HG03064 (cell line): Measurements from ENCODE around the gene SLC24A1.
"Not testable (repeated sequence)": the region's sequence is repeated elsewhere in the genome, so short reads cannot be mapped to it uniquely, and the experiment has no call there.

Experiments used
- ATAC-seq: cut with Tn5 transposase; IDR thresholded peaks from one replicate; pipeline ENCODE4 v1.9.1; 2021; ENCODE audit warnings: low read depth; ENCODE audit not compliant: unreplicated experiment

The SLC24A1 gene

DNA sequence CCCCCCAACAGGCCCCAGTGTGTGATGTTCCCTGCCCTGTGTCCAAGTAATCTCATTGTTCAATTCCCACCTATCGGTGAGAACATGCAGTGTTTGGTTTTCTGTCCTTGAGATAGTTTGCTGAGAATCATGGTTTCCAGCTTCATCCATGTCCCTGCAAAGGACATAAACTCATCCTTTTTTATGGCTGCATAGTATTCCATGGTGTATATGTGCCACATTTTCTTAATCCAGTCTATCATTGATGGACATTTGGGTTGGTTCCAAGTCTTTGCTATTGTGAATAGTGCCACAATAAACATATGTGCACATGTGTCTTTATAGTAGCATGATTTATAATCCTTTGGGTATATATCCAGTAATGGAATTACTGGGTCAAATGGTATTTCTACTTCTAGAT lies 5.9 kb upstream of the SLC24A1 start:
- ATAC-seq: not testable (repeated sequence)

DNA sequence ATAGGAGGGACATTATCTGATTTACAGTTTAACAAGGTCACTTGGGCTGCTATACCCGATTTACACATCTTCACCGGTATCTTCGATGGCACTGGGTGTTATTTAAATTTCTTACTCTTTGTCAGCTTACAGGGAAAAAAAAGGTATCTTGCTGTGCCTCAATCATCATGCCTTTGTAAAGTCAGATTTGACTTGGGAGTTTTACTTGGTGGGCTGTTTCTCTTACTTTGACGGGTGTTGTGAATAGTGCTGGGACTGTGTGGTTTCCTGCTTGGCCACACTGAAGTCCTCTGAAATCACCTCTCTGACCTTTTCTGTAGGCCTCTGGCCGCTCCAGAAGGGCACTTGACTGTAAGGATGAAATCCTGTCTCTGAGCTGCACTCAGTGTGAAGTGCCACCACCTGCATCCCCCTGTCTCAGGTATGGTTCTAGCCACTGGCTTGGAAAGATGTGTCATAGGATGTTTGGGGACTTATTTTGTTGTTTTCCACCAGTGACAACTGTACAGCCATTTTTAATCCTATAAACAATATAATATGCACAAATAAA lies 3.1 kb upstream of the SLC24A1 start:
- no peak for ATAC-seq

DNA sequence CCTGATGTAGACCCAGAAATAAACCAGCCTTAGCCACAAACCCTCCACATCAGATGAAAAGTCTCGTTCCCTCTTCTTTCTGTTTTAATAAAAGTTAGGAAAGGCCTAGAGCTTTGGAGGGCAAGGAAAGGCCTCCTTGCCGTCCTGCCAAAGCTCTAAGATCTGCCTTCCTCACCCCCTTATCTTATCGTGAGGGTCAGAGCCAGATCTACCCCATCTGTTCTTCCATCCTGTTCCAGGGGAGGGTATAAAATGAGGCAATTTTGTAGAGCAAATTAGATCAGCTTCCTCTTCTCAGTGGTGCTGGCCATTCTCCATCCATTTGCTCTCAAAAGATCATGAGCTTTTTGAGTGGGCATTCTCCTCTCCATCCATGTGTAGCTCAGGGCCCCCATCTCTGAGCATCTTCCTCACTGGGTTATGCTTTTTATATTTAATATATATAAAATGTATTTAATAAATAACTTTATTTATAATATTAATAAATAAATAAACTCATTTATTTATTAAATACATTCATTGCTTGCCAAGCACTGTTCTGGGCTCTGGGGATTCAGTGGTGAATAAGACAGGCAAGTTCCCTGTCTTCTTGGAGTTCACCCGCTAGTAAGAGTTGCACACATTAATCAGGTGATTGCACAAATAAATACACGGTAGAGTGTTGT lies 2.0 kb upstream of the SLC24A1 start:
- no peak for ATAC-seq

GRCh38 chr15:65620833-65621232 lies 905 bp upstream of the SLC24A1 start:
- ATAC-seq: no peak

DNA sequence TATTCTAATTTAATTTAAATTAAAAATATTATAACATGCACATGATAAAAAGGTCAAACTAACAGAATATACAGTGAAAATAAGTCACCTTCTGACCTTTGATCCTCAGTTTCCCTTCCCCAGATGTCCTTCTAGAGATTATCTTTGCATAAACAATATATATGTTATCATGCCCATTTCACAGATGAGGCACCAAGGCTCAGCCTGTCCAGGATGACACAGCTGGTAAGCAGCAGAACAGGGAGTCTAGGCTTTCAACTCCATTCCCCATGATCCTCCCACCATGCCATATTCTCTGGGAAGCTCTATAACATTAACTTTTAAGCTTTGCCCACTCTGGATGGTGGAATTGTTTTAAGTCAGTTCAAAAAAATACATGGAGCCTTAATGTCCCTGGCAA lies 1.4 kb downstream of the SLC24A1 start:
- no peak for ATAC-seq

- ATAC-seq: no peak
Observed at GRCh38 chr15:65626856-65627255, 5.1 kb downstream of the SLC24A1 start.

DNA sequence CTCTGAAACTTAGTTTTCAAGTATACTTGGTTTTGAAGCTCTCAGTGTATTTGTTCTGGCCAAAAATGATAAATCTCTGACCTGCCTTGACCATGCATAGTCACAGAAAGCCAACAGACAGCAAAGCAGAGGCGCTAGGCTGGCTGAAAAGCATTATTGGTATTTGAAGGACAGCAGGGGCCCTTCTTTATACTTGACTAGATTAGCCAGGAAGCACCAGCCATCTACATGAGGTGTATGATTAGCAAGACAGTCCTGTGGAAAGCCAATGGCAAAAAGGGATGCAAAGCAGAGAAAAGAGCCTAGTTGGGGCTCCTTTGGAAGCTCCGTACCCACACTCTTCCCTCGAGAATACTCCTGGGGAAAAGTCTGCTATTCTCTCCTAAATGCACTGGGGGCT lies 7.8 kb downstream of the SLC24A1 start:
- ATAC-seq: no peak

DNA sequence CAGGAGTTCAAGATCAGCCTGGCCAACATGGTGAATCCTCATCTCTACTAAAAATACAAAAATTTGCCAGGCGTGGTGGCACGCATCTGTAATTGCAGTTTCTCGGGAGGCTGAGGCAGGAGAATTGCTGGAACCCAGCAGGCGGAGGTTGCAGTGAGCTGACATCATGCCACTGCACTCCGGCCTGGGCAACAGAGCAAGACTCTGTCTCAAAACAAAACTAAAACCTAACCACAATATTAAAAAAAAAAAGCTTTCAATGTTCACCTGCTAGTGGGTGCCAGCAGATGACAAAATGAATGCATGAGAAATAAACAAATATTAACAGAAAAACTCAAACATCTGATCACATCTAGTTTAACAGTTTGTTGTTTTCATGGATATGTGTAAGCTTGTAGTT lies 9.0 kb downstream of the SLC24A1 start:
- ATAC-seq: no peak

DNA sequence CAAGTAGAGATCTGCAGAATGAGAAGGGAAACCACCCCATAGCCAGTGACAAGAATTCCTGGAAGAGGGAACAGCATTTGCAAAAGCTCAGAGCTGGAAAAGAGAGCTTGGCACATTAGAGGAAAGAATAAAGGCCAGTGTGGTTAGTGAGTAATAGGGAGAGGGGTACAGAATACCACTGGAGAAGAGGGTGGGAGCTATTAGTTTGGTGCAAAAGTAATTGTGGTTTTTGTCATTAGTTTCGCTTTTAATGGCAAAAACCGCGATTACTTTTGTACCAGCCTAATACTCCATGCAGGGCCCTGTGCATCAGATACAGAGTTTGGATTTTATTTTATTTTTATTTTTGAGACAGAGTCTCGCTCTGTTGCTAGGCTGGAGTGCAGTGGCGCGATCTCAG lies 9.8 kb downstream of the SLC24A1 start:
- ATAC-seq: no peak

DNA sequence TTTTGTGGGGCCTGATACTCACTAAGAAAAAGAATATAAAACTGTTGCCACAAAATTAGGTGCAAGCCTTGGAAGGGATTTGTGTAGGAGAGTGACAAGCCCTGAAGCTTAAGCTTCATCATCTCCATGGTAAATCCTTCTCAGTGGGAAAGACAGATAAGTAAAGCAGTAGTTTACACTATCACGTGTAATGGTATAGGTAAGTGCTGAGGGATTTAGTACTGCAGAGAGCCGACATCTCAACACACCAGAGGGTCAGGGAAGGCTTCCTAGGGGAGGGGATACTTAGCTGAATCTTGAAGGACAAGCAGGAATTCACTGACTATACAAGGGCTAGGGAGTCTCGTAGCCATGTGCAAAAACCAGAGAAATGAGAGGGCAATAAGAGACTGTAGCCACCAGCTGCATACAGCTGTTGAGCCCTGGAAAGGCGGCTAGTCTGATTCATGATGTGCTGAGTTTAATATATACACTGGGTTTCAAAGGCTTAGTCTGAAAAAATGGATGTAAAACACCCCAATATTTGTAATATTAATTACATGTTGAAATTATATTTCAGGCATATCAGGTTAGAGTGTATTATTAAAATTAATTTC lies 11.1 kb downstream of the SLC24A1 start:
- no peak for ATAC-seq

DNA sequence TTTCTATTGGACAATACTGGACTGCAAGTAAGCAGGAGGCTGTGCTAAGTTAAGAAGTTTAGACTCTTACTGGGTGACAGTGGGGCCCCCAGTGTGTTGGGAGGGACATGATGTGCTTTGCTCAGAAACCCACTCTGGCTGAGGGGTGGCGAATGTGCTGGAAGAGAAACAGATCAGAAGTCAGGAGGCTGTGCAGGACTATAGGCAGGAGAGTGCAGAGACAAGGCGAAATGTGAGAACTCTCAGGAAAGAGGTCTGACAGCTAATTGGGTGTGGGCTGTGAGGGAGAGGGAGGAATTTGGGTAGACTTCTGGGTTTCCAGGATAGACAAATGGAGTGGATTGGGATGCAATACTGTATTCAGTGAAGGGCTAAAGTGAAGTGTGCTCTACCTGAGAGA lies 12.0 kb downstream of the SLC24A1 start:
- no peak for ATAC-seq

GRCh38 chr15:65634356-65634755 lies 12.6 kb downstream of the SLC24A1 start:
- ATAC-seq: no peak

DNA sequence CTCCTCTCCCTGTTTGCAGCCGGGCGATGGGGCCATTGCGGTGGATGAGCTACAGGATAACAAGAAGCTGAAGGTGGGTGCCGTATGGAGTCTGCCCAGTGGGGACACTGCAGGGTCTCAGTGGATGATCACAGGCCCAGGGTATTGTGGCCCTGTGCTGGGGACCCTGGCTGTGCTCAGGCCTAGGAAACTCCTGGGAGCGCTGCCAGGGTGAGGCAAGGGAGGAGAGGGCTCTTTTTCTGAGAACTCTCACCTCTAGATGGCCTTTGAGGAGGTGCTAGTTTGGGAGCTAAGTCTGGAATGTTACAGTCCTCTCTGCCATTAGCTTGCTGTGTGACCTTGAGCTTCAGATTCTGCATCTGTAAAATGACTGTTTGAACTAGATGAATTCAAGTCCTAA lies 16.4 kb downstream of the SLC24A1 start:
- ATAC-seq: no peak

DNA sequence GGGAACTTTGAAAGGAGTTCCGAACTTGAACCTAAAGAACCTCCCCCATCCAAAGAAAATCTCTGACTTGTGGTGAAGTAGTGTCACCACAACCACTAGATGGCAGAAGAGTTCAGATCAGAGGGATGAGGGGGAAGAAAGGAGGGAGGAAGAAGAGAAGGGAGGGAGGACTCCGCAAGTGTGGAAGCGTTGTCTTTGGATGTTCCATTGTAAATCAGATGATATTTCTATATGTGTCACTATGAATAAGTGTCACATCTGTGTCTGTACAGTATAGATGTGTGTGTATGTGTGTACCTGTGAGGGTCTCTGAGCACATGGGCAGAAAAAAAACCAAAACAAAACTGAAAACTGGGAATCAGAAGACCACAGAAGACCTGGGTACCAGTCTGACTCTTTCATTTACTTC lies 16.9 kb downstream of the SLC24A1 start:
- no peak for ATAC-seq

DNA sequence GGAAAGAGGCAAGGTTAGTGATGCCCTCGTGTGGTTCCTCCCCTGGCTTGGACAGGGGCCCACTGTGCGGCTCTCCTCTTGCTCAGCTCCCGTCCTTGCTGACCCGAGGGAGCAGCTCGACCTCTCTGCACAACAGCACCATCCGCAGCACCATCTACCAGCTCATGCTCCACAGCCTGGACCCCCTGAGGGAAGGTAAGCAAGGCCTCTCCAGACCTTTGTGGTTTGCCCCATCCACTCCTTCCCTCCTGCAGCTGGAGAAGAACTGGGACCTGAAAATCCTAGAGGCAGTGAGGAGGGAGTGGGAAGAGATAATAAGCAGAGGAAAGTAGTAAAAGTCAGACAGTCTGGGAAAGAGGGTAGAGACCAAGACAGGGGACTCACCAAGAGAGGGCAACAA lies 17.8 kb downstream of the SLC24A1 start:
- ATAC-seq: no peak

DNA sequence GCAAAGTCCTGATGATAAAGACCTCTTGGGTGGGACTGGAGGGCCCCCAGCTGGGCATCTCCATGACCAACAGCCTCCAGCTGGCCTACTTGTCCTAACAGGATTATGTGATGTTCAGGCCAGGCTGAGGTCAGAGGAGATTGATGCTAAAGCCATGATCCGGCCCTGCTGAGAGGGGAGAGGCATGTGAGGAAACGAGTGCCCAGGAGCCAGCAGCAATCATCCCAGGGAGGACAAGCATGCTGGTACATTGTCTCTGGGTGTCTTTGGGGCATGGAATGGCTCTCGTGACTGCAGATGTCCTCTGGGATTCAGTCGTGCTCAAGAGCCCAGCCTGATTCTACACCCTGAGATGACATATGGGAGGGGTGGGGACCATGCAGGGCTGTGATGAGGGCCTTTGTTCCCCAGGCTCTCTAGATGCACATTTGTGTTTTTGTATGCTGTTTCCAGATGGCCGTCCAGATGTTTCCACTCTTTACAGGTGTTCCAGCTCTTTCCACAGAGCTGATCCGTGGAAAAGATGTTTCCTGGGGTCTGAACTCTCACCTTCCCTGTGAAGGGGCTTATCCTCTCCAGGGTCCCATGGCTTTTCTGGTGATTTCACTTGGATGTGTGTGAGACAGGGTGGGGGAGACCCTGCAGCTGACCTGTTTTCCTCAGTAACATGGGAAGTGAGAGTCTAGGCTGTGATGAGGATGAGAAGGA lies 20.2 kb downstream of the SLC24A1 start:
- no peak for ATAC-seq

GRCh38 chr15:65642594-65642993 lies 20.9 kb downstream of the SLC24A1 start:
- no peak for ATAC-seq

DNA sequence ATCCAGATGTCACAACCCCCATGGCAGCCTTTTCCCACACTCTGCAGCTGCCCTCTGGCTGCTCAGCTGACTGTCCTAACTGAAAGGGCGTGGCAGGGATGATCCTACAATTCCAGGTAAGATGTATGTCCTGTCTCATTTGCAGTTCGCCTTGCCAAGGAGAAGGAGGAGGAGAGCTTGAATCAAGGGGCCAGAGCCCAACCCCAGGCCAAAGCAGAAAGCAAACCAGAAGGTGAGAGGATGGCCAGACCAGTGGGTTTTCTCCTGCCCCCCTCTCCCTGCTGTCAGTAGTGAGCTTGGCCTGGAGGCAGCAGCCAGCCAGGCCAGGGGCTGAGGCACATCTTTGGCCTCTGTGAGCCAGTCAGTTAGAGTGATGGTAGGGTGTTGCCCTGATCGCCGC lies 22.5 kb downstream of the SLC24A1 start:
- ATAC-seq: no peak

DNA sequence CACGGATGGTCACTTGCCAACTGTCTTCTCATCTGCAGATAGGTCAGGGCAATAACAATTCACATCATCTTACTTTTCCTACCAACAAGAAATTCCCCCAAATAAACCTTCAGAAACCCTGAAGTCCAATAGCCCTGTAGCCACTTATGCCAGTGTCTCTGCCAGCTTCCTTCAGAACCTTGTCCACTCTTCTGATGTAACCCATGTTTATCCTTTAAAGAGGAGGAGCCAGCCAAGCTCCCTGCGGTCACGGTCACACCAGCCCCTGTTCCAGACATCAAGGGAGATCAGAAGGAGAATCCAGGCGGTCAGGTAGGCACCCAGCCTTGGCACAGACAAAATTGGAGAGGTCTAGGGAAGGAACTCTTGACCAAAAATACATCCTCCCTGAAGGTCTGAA lies 23.7 kb downstream of the SLC24A1 start:
- ATAC-seq: no peak

DNA sequence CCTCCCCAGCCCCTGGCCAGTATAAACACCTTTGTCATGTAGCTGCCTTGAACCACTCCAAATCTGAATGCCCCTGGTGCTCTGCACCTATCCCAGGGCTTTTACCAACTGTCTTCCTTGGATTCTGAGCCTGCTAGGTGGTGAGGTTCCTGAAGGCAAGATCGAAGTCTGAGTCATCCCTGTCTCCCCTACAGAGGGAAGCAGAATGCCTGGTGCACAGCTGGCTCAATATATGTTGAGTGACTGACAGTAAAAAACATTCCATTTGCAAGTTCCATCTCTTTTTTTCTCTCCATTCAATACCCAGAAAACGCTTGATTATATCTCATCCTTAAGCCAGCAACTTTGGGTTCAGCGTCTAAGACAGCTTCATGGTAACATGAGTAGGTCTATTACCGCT lies 24.7 kb downstream of the SLC24A1 start:
- ATAC-seq: no peak

GRCh38 chr15:65650312-65651041 lies 28.7 kb downstream of the SLC24A1 start:
- ATAC-seq: no peak
